Activated CD4-positive, alpha-beta T cell treated with anti-CD3 and anti-CD28 coated beads, Interleukin-2, amount 50 U/mL, for 24 hours (primary cell): Measurements from ENCODE around the gene METTL8.
A peak's percentile ranks its signal among the peaks of the same experiment; 100 is the strongest.

Experiments used
- DNase-seq, 2 donors: peaks; one replicate each; pipeline ENCODE4 v3.0.0-alpha.2; 2020; ENCODE audit warnings: low read depth in 1 of 2, low spot score in 1 of 2

Gene METTL8

GRCh38 chr2:171346723-171347557 lies 86.8 kb downstream of the METTL8 start:
- DNase-seq: no peak

- no peak for DNase-seq
These were observed 87.6 kb downstream of the METTL8 start for GRCh38 chr2:171345971-171346722.

- DNase-seq: no peak
These were observed 89.6 kb downstream of the METTL8 start for GRCh38 chr2:171344182-171344581.

- no peak for DNase-seq
These were observed 91.8 kb downstream of the METTL8 start for GRCh38 chr2:171342067-171342413.

GRCh38 chr2:171341394-171342066 lies 92.3 kb downstream of the METTL8 start:
- no peak for DNase-seq

GRCh38 chr2:171334946-171335345 lies 98.8 kb downstream of the METTL8 start:
- DNase-seq: no peak

GRCh38 chr2:171334171-171334570 lies 99.6 kb downstream of the METTL8 start:
- no peak for DNase-seq

- DNase-seq: no peak
These were observed 103.4 kb downstream of the METTL8 start for GRCh38 chr2:171330155-171330956.

GRCh38 chr2:171327043-171327496 lies 106.7 kb downstream of the METTL8 start:
- DNase-seq: no peak

GRCh38 chr2:171325886-171326585 lies 107.8 kb downstream of the METTL8 start:
- DNase-seq: no peak

- no peak for DNase-seq
These were observed 109.7 kb downstream of the METTL8 start for GRCh38 chr2:171323971-171324528.

GRCh38 chr2:171322928-171323327 lies 110.9 kb downstream of the METTL8 start:
- DNase-seq: no peak

- no peak for DNase-seq
These were observed 113.1 kb downstream of the METTL8 start for GRCh38 chr2:171320731-171321130.

- no peak for DNase-seq
These were observed 113.6 kb downstream of the METTL8 start for GRCh38 chr2:171320208-171320621.

- DNase-seq: peak; percentile 3 to 73
These were observed 114.5 kb downstream of the METTL8 start for GRCh38 chr2:171319164-171319810.

GRCh38 chr2:171318463-171318934 lies 115.3 kb downstream of the METTL8 start:
- no peak for DNase-seq

GRCh38 chr2:171317492-171318125 lies 116.2 kb downstream of the METTL8 start:
- no peak for DNase-seq

GRCh38 chr2:171316755-171317337 lies 116.9 kb downstream of the METTL8 start:
- no peak for DNase-seq

GRCh38 chr2:171316220-171316619 lies 117.6 kb downstream of the METTL8 start:
- no peak for DNase-seq
